Testis (tissue), 3 donors: Measurements from ENCODE around the gene OSBPL5. TPM values are rescaled to one million over a fixed set of nuclear protein-coding genes. Genes with fewer than 3 reads are reported as not detected.

Experiments
- DNase-seq: peaks from one replicate; pipeline ENCODE4 v3.0.0-alpha.2; 2019
- H3K27ac ChIP-seq, 2 donors: fragments of 200-600 bp; sonication (generic); one replicate each; pipeline ENCODE4 v1.5.1; 2019
- H3K27me3 ChIP-seq: fragments of 200-600 bp; sonication (generic); one replicate; pipeline ENCODE4 v1.5.1; 2019
- H3K36me3 ChIP-seq: fragments of 200-600 bp; sonication (generic); one replicate; pipeline ENCODE4 v1.5.1; 2017; ENCODE audit warnings: low read depth; ENCODE audit errors: missing control alignments
- H3K4me1 ChIP-seq: fragments of 200-600 bp; sonication (generic); one replicate; pipeline ENCODE4 v1.5.1; 2019
- H3K4me3 ChIP-seq, 2 donors: fragments of 200-600 bp; sonication (generic); one replicate each; pipeline ENCODE4 v1.5.1; 2017 to 2019
- H3K9me3 ChIP-seq: fragments of 200-600 bp; sonication (generic); one replicate; pipeline ENCODE4 v1.5.1; 2017
- POLR2A ChIP-seq: fragments of 450-650 bp; IDR thresholded peaks from one replicate; pipeline ENCODE4 v1.6.1; 2017; ENCODE audit warnings: antibody characterized with exemption, mild to moderate bottlenecking, moderate library complexity
- WGBS, 2 donors: methylation state at CpG; one replicate each; pipeline ENCODE4 v1.1.5; 2018; 5-methylcytosine and 5-hydroxymethylcytosine counted together
- intact Hi-C: fragments of 100-400 bp; cut with DNase I; formaldehyde crosslinking; loops from one replicate; pipeline ENCODE4 v1.15.1; 2023; ENCODE audit warnings: low total_unique reads
- polyA plus RNA-seq: library from polyadenylated mRNA; stranded (reverse); fragments of 350-450 nt; fragmentation: Illumina TruSeq; extraction: RNeasy Lipid Tissue Mini Kit (QIAGEN cat#74804); gene quantifications from one replicate; pipeline ENCODE4 v1.2.3, GENCODE V29; 2014; ENCODE audit warnings: low read depth, low replicate concordance; ENCODE audit not compliant: insufficient read depth
- total RNA-seq, 2 donors: library from RNA; depleted of rRNA; stranded (reverse); fragments of >200 nt; gene quantifications; one replicate each; pipeline ENCODE4 v1.2.3, GENCODE V29; 2016
- TF ChIP-seq, protein P1 (sequence below), 3 experiments: fragments of 450-650 bp in 2 of 3; fragments of 200-600 bp in 1 of 3; sonication (generic) in 1 of 3; IDR thresholded peaks; one replicate each; pipeline ENCODE4 v1.5.1; 2016 to 2019; ENCODE audit warnings: antibody characterized with exemption in 3 of 3, mild to moderate bottlenecking in 2 of 3, moderate library complexity in 1 of 3

Gene OSBPL5
- total and polyA plus RNA-seq, 3 donors from 2014 or later: 8.9 to 18.1 (median 13.2) TPM

GRCh38 chr11:3155216-3155615 lies 9.9 kb downstream of the OSBPL5 start:
- intact Hi-C loops: loop anchor here (10.0 kb wide), 1 partner anchor 60 kb away; no protein-coding TSS in a partner anchor
- H3K27ac ChIP-seq: peak overlapping the region in 1 of 2 donors; percentile 41
- no peak for DNase-seq

DNA sequence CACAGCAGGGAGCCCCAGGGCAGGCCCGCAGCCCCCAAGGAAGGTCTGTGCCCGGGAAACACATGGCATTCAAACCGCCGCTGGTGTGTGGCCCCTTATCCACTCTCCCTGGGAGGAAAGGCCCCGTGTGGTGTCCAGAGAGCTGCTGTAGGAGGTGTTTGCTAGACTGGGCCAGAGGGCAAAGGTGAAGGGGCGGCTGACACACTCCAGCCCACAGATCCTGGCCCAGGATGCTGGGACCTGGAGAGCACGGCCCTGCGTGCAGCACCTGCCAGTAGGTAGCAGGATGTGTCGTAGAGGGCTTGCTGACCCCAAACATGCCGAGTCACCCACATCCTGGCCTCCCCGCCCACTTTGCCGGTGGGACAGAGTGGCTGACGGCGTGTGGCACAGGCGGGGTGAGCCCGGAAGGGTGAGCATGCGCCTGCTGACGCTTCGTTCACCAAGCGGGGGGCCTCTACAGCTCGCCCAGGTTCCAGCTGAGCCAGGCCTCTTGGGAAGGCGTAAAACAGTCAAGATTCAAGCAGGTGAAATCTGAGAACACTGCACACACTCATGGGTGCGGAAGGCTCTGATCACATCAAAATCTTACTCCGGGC lies 11.0 kb downstream of the OSBPL5 start:
- Histone ChIP-seq H3K36me3 (no peaks in the 10 kb centered on the region), H3K27me3 (no peaks in the 10 kb centered on the region), H3K9me3 (no peaks in the 10 kb centered on the region), H3K4me1 (peaks cover 33% of the 10 kb centered on the region), H3K27ac (peak overlapping the region; percentile 21 to 72), H3K4me3 (no peak overlapping the region)
- 75 to 77% methylated on average over 2 to 24 of the region's 24 CpGs for WGBS, 2 donors
- TF ChIP-seq POLR2A: no peak
- no peak for DNase-seq
- intact Hi-C loops: loop anchor here (10.0 kb wide), 1 partner anchor 59 kb away; no protein-coding TSS in a partner anchor

More at GRCh38 chr11:3155216-3155615, 9.9 kb downstream of the OSBPL5 start:
- Histone ChIP-seq H3K36me3 (no peaks in the 10 kb centered on the region), H3K9me3 (no peaks in the 10 kb centered on the region), H3K27me3 (no peaks in the 10 kb centered on the region), H3K4me1 (peaks cover 42% of the 10 kb centered on the region), H3K4me3 (no peak overlapping the region)
- WGBS, 2 donors: 64 to 76% methylated on average over 3 of the region's 3 CpGs
- TF ChIP-seq, protein P1, sequence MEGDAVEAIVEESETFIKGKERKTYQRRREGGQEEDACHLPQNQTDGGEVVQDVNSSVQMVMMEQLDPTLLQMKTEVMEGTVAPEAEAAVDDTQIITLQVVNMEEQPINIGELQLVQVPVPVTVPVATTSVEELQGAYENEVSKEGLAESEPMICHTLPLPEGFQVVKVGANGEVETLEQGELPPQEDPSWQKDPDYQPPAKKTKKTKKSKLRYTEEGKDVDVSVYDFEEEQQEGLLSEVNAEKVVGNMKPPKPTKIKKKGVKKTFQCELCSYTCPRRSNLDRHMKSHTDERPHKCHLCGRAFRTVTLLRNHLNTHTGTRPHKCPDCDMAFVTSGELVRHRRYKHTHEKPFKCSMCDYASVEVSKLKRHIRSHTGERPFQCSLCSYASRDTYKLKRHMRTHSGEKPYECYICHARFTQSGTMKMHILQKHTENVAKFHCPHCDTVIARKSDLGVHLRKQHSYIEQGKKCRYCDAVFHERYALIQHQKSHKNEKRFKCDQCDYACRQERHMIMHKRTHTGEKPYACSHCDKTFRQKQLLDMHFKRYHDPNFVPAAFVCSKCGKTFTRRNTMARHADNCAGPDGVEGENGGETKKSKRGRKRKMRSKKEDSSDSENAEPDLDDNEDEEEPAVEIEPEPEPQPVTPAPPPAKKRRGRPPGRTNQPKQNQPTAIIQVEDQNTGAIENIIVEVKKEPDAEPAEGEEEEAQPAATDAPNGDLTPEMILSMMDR (IDR thresholded peaks at IDR 0.05): no peak
- TF ChIP-seq POLR2A: no peak

- peak; percentile 73 for DNase-seq
- no peak overlapping the region for H3K4me3 ChIP-seq
- intact Hi-C loops: loop anchor here (10.0 kb wide), 1 partner anchor 59 kb away; no protein-coding TSS in a partner anchor
- H3K27me3 ChIP-seq: no peaks in the 10 kb centered on the region
- WGBS, 2 donors: 45 to 59% methylated on average over 14 of the region's 14 CpGs
- H3K27ac ChIP-seq: peak overlapping the region; percentile 21 to 72
- no peaks in the 10 kb centered on the region for H3K36me3 ChIP-seq
- no peaks in the 10 kb centered on the region for H3K9me3 ChIP-seq
- TF ChIP-seq, protein P1 (IDR thresholded peaks at IDR 0.05): no peak
- TF ChIP-seq POLR2A: no peak
- peaks cover 39% of the 10 kb centered on the region for H3K4me1 ChIP-seq
Measured at GRCh38 chr11:3153291-3153861, 11.7 kb downstream of the OSBPL5 start.

DNA sequence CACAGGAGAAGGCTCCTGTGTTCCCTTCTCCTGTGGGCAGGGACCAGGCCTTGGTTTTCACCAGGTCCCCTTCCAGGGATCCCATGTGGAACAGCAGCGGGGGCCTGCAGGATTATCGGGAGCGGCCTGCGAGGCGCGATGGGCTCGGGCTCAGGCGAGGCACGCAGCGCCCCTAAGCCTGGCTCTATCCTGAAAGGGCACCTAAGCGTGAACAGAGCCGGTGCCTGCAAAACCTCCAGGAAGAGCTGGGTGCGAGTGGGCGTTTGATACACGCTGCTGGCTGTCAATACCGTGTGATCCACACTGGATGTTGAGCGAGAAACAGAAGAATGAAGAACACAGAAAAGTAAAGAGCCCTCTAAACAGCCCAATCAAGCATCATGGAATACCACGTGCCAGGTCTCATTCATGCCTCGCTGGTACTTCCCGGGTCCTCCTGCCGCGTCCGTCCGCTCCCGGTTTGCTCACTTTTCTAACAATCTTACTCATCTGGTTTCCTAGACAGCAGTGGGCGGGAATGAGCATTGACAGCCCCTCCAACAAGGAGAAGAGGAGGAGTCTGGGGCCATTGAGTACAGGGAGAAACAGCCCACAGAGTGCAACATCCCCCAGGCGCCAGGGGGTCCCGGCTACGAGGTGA lies 12.5 kb downstream of the OSBPL5 start:
- Histone ChIP-seq H3K4me3 (no peak overlapping the region), H3K27ac (peak overlapping the region in 1 of 2 donors; percentile 72), H3K4me1 (peaks cover 41% of the 10 kb centered on the region), H3K27me3 (no peaks in the 10 kb centered on the region), H3K36me3 (no peaks in the 10 kb centered on the region), H3K9me3 (no peaks in the 10 kb centered on the region)
- intact Hi-C loops: loop anchor here (10.0 kb wide), 1 partner anchor 58 kb away; no protein-coding TSS in a partner anchor
- 91 to 92% methylated on average over 25 to 29 of the region's 29 CpGs for WGBS, 2 donors
- DNase-seq: no peak
- TF ChIP-seq POLR2A: no peak
- TF ChIP-seq, protein P1 (IDR thresholded peaks at IDR 0.05): no peak

DNA sequence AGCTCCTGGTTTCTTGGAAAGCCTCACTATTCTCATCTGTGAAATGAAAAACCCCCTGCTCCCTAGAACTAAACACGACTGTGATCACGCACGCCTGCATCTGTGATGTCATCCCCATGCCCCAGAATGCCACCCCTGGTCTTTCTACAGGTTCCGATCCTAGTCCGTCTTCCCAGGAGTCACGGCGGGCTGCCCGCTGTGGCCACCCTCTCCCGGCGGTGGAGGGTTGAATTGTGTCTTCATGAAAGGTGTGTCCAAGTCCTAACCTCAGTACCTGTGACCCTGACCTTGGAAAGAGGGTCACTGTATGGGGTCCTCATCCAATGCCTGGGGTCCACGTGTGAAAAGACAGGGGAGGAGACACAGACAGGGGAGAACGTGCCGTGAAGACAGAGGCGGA lies 14.4 kb downstream of the OSBPL5 start:
- no peaks in the 10 kb centered on the region for H3K27me3 ChIP-seq
- intact Hi-C loops: loop anchor here (10.0 kb wide), 1 partner anchor 56 kb away; no protein-coding TSS in a partner anchor
- H3K27ac ChIP-seq: no peak overlapping the region
- H3K36me3 ChIP-seq: no peaks in the 10 kb centered on the region
- no peaks in the 10 kb centered on the region for H3K9me3 ChIP-seq
- H3K4me1 ChIP-seq: peaks cover 45% of the 10 kb centered on the region
- TF ChIP-seq POLR2A: no peak
- TF ChIP-seq, protein P1 (IDR thresholded peaks at IDR 0.05): no peak
- no peak overlapping the region for H3K4me3 ChIP-seq
- 92 to 96% methylated on average over 14 of the region's 14 CpGs for WGBS, 2 donors
- DNase-seq: no peak
